ENCODE measurements around the gene HMX3. TPM values are rescaled to one million over a fixed set of nuclear protein-coding genes. Genes with fewer than 3 reads are reported as not detected.
A peak's percentile ranks its signal among the peaks of the same experiment; 100 is the strongest.

The HMX3 gene
- total RNA-seq (under 1 TPM in 1 of 7 donors, not detected in 6; 0.23 TPM), polyA plus RNA-seq (not detected)
- long read RNA-seq, donor 1, result 0 reads
- long read RNA-seq, donor 2, partial matches to known transcripts, result 0 of 1 reads
- long read RNA-seq, donor 2, other reads (novel, unspliced or antisense), result 0 of 1 reads
- long read RNA-seq, donor 3, result 0 reads

DNA sequence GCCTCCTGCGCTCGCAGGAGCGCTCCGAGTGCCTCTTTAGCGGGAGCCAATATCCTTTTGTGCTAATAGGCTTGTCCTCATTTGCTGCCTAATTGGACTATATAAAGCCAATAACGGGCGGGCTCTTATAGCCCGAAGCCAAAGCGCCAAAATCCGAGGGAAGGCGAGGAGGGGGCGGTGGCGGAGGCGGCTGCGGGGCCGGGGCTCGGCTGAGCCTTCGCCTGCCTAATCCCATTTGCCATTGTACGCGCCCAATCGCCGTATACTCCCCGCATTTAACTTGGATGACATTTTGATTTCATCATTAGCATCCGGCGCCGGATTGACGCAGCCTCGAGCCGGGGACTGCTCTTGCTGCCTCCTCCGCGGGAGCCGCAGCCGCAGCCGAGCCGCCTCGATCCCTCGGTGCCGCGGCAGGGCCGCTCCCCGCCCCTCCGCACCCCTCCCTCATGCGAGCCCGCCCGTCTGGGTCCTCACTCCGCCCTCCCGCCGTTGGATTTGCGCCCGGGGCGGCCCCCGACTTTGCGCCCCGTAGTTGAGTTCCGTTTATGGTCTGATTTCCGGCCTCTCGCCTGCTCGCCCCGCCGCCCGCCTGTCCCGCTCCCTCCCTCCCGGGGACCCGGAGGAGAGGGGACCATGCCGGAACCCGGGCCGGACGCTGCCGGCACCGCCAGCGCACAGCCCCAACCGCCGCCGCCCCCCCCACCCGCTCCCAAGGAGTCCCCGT lies at the start of gene HMX3:
HMX3 (plus strand) TSS at position 556 of the 727 bp plus-strand sequence; CDS start at position 637, 81 bp downstream.
- TF ChIP-seq POLR2A (IDR thresholded peaks at IDR 0.05), result no peak
- no peak for TF ChIP-seq EP300 (IDR thresholded peaks at IDR 0.05)
- TF ChIP-seq, protein P1, sequence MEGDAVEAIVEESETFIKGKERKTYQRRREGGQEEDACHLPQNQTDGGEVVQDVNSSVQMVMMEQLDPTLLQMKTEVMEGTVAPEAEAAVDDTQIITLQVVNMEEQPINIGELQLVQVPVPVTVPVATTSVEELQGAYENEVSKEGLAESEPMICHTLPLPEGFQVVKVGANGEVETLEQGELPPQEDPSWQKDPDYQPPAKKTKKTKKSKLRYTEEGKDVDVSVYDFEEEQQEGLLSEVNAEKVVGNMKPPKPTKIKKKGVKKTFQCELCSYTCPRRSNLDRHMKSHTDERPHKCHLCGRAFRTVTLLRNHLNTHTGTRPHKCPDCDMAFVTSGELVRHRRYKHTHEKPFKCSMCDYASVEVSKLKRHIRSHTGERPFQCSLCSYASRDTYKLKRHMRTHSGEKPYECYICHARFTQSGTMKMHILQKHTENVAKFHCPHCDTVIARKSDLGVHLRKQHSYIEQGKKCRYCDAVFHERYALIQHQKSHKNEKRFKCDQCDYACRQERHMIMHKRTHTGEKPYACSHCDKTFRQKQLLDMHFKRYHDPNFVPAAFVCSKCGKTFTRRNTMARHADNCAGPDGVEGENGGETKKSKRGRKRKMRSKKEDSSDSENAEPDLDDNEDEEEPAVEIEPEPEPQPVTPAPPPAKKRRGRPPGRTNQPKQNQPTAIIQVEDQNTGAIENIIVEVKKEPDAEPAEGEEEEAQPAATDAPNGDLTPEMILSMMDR (IDR thresholded peaks at IDR 0.05), result no peak
- 1% methylated on average over 60 to 76 of the region's 76 CpGs for WGBS, 3 donors
- intact Hi-C loops (cut with DNase I), result loop anchor here in 2 of 4 donors (10.0 kb wide), 2 partner anchors 419 to 829 kb away; no protein-coding TSS in a partner anchor
- Histone ChIP-seq H3K4me3 (peak within 1 kb of the TSS; percentile 20), H3K4me1 (ENCODE audit: insufficient read depth) (peaks cover 15% of the 10 kb centered on the region), H3K36me3 (no peaks in the 10 kb centered on the region), H3K27ac (no peak within 1 kb of the TSS), H3K9me3 (no peaks in the 10 kb centered on the region), H3K27me3 (peaks cover 18% of the 10 kb centered on the region)
- no peak for DNase-seq

DNA sequence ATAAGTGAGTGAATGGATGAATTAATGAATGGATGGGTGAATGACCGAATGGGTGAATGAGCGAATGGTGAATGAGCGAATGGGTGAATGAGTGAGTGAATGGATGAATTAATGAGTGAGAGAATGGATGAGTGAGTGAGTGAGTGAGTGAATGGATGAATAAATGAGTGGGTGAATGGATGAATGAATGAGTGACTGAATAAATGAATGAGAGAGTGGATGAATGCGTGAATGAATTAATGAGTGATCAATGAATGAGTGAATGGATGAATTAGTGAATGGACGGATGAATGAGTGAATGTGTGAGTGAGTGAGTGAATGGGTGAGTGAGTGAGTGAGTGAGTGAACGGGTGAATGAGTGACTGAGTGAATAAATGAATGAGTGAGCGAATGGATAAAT lies 49.5 kb upstream of the HMX3 start:
- intact Hi-C loops (cut with DNase I), result no loop called here
- no peaks in the 10 kb centered on the region for H3K9me3 ChIP-seq
- DNase-seq, result no peak
- no peak for TF ChIP-seq POLR2A (IDR thresholded peaks at IDR 0.05)
- TF ChIP-seq, protein P1 (IDR thresholded peaks at IDR 0.05), result no peak
- TF ChIP-seq EP300 (IDR thresholded peaks at IDR 0.05), result no peak
- no peaks in the 10 kb centered on the region for H3K4me1 ChIP-seq (ENCODE audit: insufficient read depth)
- no peak overlapping the region for H3K4me3 ChIP-seq
- no peak overlapping the region for H3K27ac ChIP-seq
- WGBS, 3 donors, result 76 to 88% (median 77%) methylated on average over 7 of the region's 7 CpGs
- no peaks in the 10 kb centered on the region for H3K27me3 ChIP-seq
- H3K36me3 ChIP-seq, result no peaks in the 10 kb centered on the region

DNA sequence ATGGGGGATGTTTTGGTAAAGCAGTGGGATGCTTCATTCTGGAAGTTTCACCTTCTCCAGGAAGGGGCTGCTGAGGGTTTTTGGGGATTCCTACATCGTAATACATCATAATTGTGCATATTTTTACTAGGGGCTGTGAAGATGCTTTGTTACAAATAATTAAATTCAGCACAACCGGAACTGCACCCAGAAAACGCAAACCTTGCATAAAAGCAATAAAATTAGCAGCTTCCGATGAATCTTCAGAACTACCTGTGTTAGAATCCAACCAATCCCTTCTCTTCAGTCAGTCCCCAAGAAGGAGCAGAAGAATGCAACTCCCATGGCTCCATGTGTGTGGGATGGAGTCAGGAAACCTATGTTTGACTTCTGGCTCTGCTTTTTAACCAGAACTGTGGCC lies 48.4 kb upstream of the HMX3 start:
- TF ChIP-seq EP300 (IDR thresholded peaks at IDR 0.05), result no peak
- TF ChIP-seq, protein P1 (IDR thresholded peaks at IDR 0.05), result no peak
- TF ChIP-seq POLR2A (IDR thresholded peaks at IDR 0.05), result no peak
- Histone ChIP-seq H3K9me3 (no peaks in the 10 kb centered on the region), H3K4me3 (no peak overlapping the region), H3K36me3 (no peaks in the 10 kb centered on the region), H3K27me3 (no peaks in the 10 kb centered on the region), H3K4me1 (ENCODE audit: insufficient read depth) (no peaks in the 10 kb centered on the region), H3K27ac (no peak overlapping the region)
- DNase-seq, result no peak
- intact Hi-C loops (cut with DNase I), result no loop called here
- WGBS, 3 donors, result 73 to 84% (median 74%) methylated on average over 4 of the region's 4 CpGs

DNA sequence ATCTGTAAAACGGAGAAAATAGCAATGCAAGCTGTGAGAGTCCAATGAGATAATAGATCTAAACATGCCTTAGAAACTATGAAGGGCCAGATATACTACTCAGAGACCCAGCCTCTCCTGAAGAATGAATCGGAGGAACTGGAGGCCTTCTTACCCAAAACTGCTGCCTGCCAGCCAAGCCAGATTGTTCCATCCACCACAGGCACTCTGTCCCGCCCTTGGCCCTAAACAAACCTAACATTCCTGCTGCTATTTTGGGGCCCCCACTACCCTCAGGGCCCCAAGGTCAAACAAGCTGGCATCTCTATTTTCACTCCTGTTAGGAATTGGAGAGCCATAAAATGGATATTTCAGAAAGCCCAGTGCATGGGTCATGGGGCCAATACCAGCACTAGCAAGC lies 48.0 kb upstream of the HMX3 start:
- Histone ChIP-seq H3K27ac (no peak overlapping the region), H3K27me3 (no peaks in the 10 kb centered on the region), H3K36me3 (no peaks in the 10 kb centered on the region), H3K4me1 (ENCODE audit: insufficient read depth) (no peaks in the 10 kb centered on the region), H3K9me3 (no peaks in the 10 kb centered on the region), H3K4me3 (no peak overlapping the region)
- TF ChIP-seq, protein P1 (IDR thresholded peaks at IDR 0.05), result no peak
- no peak for TF ChIP-seq POLR2A (IDR thresholded peaks at IDR 0.05)
- no peak for TF ChIP-seq EP300 (IDR thresholded peaks at IDR 0.05)
- no peak for DNase-seq
- 38 to 55% (median 39%) methylated on average over 3 of the region's 3 CpGs for WGBS, 3 donors
- intact Hi-C loops (cut with DNase I), result no loop called here

Measured in ovary (tissue), 10 donors.